Measurements from ENCODE around the gene RBM8A.

DNA sequence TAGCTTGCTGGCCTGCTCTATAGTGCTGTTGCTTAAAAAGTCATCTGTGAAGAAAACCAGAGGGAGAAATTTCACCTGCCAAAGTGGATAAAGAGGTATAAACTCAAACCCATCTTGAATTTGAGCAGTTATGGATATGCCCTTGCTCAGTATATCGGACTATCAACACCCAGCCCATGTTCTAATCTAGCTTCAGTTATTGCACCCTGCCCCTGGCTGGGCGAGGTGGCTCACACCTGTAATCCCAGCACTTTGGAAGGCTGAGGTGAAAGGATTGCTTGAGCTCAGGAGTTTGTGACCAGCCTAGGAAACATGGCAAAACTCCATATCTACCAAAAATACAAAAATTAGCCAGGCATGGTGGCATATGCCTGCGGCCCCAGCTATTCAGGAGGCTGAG lies 17.2 kb upstream of the RBM8A start:
- TF ChIP-seq, protein P1, sequence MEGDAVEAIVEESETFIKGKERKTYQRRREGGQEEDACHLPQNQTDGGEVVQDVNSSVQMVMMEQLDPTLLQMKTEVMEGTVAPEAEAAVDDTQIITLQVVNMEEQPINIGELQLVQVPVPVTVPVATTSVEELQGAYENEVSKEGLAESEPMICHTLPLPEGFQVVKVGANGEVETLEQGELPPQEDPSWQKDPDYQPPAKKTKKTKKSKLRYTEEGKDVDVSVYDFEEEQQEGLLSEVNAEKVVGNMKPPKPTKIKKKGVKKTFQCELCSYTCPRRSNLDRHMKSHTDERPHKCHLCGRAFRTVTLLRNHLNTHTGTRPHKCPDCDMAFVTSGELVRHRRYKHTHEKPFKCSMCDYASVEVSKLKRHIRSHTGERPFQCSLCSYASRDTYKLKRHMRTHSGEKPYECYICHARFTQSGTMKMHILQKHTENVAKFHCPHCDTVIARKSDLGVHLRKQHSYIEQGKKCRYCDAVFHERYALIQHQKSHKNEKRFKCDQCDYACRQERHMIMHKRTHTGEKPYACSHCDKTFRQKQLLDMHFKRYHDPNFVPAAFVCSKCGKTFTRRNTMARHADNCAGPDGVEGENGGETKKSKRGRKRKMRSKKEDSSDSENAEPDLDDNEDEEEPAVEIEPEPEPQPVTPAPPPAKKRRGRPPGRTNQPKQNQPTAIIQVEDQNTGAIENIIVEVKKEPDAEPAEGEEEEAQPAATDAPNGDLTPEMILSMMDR (IDR thresholded peaks at IDR 0.05): no peak
- TF ChIP-seq POLR2A (IDR thresholded peaks at IDR 0.05): no peak

Measured in lower leg skin (tissue), 3 donors.